Measurements from ENCODE around the gene TSPOAP1. TPM values are rescaled to one million over a fixed set of nuclear protein-coding genes. Genes with fewer than 3 reads are reported as not detected.

The TSPOAP1 gene
- polyA plus RNA-seq, 1 experiment: 5.6 TPM

- Histone ChIP-seq H3K36me3 (ENCODE audit: control insufficient read depth, insufficient read depth, low read length) (no peaks in the 10 kb centered on the region), H3K4me3 (ENCODE audit: low read depth, low read length) (no peak overlapping the region), H3K27me3 (ENCODE audit: control insufficient read depth, insufficient read depth, low read length) (no peaks in the 10 kb centered on the region)
- ChIA-PET CTCF (interaction anchor here (1.3 to 4.9 kb wide), 6 partner anchors 8 to 142 kb away, joined by 4 to 25 read pairs (median 16); partner anchors contain the start of gene RNF43), POLR2A (no interaction called here)
- no peak for TF ChIP-seq CTCF (IDR thresholded peaks at IDR 0.05; ENCODE audit: insufficient read depth, low read depth, low read length)
- DNase-seq (ENCODE audit: low read depth): no peak
These were observed 23.0 kb downstream of the TSPOAP1 start for GRCh38 chr17:58305626-58306025.

GRCh38 chr17:58304750-58305486 is 23.7 kb downstream of the TSPOAP1 start:
- CTCF ChIA-PET: interaction anchor here (0.6 to 4.9 kb wide), 10 partner anchors 9 to 783 kb away, joined by 3 to 25 read pairs (median 8); partner anchors contain the start of genes RNF43 and SUPT4H1
- no peaks in the 10 kb centered on the region for H3K27me3 ChIP-seq (ENCODE audit: control insufficient read depth, insufficient read depth, low read length)
- no peaks in the 10 kb centered on the region for H3K36me3 ChIP-seq (ENCODE audit: control insufficient read depth, insufficient read depth, low read length)
- no peak for TF ChIP-seq CTCF (IDR thresholded peaks at IDR 0.05; ENCODE audit: insufficient read depth, low read depth, low read length)
- DNase-seq (ENCODE audit: low read depth): no peak
- POLR2A ChIA-PET: no interaction called here
- no peak overlapping the region for H3K4me3 ChIP-seq (ENCODE audit: low read depth, low read length)

GRCh38 chr17:58303971-58304749 is 24.4 kb downstream of the TSPOAP1 start:
- H3K27me3 ChIP-seq (ENCODE audit: control insufficient read depth, insufficient read depth, low read length): no peaks in the 10 kb centered on the region
- ChIA-PET POLR2A (no interaction called here), CTCF (interaction anchor here (0.6 to 4.9 kb wide), 16 partner anchors 9 to 784 kb away, joined by 3 to 25 read pairs (median 4); partner anchors contain the start of genes RNF43 and SUPT4H1)
- no peaks in the 10 kb centered on the region for H3K36me3 ChIP-seq (ENCODE audit: control insufficient read depth, insufficient read depth, low read length)
- H3K4me3 ChIP-seq (ENCODE audit: low read depth, low read length): no peak overlapping the region
- TF ChIP-seq CTCF (IDR thresholded peaks at IDR 0.05; ENCODE audit: insufficient read depth, low read depth, low read length): peak; percentile 85
- no peak for DNase-seq (ENCODE audit: low read depth)

- POLR2A ChIA-PET: no interaction called here
- DNase-seq (ENCODE audit: low read depth): no peak
- no peaks in the 10 kb centered on the region for H3K27me3 ChIP-seq (ENCODE audit: control insufficient read depth, insufficient read depth, low read length)
- CTCF ChIA-PET: interaction anchor here (1.5 to 4.9 kb wide), 4 partner anchors 10 to 144 kb away, joined by 3 to 25 read pairs (median 24); partner anchors contain the start of gene RNF43
- H3K36me3 ChIP-seq (ENCODE audit: control insufficient read depth, insufficient read depth, low read length): no peaks in the 10 kb centered on the region
- TF ChIP-seq CTCF (IDR thresholded peaks at IDR 0.05; ENCODE audit: insufficient read depth, low read depth, low read length): no peak
- no peak overlapping the region for H3K4me3 ChIP-seq (ENCODE audit: low read depth, low read length)
These were observed 25.5 kb downstream of the TSPOAP1 start for GRCh38 chr17:58302919-58303585.

Measured in BJ (cell line).